Activated CD8-positive, alpha-beta memory T cell treated with anti-CD3 and anti-CD28 coated beads, Interleukin-2, amount 50 U/mL, for 4 hours (primary cell): ENCODE measurements around the gene BBS9.
"Not testable (repeated sequence)": the region's sequence is repeated elsewhere in the genome, so short reads cannot be mapped to it uniquely, and the experiment has no call there.

Source experiments
- DNase-seq: peaks from one replicate; pipeline ENCODE4 v3.0.0-alpha.2; 2020

The BBS9 gene

DNA sequence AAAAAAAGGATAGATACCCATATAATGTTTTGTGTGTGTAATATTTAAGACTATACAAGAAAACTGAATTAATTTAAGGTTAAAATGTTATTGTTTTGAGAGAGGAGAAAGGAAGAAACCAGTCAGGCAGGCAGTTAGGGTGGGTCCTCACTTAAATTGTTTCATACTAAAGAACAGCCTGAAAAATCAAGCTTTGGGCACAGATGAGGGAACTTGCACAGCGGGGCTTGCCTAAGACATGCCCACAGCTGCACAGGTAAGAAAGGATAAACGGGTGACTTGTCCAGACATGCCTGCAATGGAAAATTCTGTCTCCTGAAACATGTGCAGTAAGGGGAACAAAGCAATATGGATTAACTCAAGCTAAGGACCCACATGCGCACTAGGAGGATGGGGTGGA, 158.4 kb downstream of the BBS9 start:
- no peak for DNase-seq

DNA sequence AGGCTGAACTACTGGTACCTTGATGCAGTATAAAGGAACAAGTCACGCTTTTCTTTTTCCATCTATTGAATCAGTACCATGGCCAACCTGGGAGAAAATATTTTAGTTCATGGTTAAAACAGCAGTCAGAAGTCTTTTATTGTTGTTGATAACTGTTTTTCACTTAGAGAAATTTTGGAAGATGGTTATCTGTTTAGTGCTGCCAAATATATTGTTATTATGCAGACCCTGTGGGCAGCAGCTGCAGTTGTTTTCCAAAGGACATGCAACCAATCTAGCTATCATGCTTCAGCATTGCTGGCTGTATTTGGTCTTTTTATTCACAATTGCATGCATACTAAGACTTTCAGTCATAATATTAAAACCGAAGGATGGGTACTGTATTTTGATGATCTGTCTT, 169.5 kb downstream of the BBS9 start:
- DNase-seq: no peak

DNA sequence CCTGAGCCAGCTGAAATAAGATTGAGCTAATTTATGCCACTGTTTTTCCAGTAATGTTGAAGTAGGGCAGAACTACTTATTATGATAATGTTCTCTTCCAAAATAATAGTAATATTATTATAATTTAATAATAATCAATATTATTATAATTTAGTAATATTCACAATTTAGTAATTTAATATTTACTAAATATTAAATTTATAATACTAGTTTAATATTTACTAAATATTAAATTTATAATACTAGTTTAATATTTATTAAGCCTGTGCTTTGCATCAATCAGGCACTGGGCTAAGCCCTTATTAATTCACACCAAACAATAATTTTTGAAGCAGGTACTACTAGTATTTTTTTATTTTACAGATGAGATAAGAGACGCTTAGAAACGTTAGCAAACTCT, 170.1 kb downstream of the BBS9 start:
- no peak for DNase-seq

DNA sequence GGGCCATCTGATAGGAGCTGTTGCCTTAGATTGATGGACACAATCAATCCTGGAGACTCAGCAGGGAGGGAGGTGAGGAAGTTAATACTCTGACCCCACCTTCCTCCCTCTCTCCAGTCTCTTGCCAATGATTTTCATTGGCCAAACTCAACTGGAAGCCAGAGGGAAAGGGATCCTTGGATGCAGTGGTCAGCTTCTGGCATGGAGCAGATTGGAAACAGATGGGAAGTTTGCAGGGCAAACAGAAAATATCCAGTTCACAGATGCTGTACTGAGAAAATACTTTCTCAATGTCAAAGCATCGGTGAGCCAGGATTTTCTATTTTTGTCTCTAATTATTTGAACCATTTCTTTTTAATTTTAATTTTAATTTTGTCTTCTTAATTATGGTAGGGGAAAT, 170.8 kb downstream of the BBS9 start:
- DNase-seq: no peak

DNA sequence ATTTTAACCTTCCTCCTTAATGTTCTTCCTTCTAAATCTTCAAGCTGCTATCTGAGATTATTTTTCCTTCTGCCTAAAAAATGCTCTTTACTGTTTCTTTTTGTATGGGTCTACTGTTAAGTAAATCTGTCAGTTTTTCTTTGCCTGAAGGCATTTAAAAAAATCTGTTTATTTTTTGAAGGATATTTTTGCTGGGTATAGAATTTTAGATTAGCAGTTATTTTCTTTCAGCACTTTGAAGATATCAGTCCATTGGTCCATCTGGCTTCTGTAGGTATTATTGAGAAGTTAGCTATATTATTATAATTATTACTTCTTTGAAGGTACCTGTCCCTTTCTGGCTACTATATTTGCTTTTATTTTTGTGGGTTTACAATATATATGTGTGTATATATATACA, 171.4 kb downstream of the BBS9 start:
- no peak for DNase-seq

DNA sequence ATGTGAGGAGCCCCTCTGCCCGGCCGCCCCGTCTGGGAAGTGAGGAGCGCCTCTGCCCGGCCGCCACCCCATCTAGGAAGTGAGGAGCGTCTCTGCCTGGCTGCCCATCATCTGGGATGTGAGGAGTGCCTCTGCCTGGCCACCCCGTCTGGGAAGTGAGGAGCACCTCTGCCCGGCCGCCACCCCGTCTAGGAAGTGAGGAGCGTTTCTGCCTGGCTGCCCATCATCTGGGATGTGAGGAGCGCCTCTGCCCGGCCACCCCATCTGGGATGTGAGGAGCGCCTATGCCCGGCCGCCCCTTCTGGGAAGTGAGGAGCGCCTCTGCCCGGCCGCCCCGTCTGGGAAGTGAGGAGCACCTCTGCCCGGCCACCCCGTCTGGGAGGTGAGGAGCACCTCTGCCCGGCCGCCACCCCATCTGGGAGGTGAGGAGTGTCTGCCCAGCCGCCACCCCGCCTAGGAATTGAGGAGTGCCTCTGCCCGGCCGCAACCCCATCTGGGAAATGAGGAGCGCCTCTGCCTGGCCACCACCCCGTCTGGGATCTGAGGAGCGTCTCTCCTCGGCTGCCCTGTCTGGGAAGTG, 174.7 kb downstream of the BBS9 start:
- not testable (repeated sequence) for DNase-seq

DNA sequence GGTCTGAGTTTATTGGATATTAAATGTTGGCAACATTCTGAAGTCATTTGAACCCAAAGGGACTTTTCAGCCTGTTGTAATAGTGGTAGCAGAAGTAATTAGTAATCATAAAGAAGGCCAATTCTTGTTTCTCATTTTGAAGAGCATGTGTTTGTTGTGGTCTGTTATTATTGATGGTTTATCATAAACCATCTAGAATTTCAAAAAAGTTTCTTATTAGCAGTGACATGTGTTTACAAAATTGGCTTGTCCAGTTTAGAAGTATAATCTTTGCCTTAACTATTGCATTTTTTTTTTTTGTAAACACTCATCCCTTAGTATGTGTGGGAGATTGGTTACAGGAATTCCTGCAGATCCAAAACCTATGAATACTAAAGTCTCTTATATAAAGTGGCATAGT, 177.8 kb downstream of the BBS9 start:
- DNase-seq: no peak

DNA sequence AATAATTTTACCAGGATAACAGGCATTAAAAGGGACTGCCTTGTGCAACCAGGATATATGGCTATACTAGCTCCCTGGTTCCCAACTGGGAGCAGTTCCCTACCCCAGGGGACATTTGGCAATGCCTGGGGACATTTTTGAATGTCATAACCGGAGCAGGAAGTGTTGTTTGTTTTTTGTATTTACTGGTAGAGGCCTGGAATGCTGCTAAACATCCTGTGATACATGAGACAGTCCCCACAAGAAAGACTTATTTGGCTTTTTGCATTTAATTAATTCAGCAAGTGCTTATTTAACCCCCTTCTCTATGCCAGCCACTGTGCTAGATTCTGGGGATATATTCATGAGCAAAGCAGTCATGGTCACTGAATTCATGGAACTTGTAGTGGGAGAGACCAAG, 181.2 kb downstream of the BBS9 start:
- no peak for DNase-seq

DNA sequence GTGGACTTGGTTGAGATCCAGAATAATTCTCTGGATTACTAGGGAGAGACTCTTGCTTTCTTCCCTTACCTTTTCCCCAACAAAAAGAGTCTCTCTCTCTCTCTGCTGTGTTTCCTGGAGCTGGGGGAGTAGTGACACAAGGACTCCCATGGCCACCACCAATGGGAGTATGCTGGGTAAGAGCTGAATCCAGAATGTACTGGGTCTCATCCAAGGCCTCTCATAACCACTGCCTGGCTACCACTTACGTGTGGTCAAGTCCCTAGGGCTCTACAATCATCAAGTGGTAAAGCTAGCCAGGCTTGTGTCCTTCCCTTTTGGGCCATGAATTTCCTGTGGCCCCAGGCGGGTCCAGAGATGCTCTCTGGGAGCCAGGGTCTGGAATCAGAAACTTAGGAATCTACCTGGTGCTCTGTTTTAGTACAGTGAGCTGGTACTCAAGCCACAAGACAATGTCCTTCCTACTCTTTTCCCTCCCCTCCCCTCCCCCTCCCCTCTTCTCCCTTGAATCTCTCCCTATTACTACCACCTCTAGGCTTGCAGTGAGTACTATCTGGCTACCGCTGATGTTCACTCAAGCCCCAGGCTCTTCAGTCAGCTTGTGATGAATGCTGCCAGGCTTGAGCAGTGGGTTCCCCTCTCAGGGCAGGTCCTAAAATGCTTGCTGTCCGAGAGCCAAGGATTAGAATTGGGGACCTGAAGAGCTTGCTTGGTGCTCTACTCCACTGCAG, 196.6 kb downstream of the BBS9 start:
- DNase-seq: no peak

DNA sequence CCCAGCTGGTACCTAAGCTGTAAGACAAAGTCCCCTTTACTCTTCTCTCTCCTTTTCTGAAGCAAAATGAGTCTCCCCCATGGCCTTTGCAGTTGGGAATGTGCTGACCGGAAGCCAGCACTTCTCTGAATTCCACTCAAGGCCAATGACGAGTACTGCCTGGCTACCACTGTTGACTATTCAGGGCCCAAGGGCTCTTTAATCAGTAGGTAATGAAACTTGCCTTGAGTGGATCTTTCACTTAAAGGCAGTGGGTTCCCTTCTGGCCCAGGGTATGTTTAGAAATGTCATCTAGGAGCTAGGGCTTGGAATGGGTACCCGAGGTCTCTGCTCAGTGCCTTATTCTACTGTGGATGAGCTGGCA, 197.1 kb downstream of the BBS9 start:
- no peak for DNase-seq

DNA sequence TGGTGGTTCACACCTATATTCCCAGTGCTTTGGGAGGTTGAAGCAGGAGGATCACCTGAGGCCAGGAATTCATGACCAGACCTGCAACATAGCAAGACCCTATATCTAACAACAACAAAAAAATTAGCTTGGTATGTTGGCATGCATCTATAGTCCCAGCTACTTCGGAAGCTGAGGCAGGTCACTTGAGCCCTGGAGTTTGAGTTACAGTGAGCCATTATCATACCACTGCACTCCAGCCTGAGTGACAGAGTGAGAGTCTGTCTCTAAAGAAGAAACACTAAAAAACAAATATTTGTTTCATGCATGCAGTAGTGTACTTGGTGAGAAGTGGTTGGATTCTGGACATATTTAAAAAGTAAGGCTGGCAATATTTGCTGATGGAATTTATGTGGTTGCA, 198.1 kb downstream of the BBS9 start:
- DNase-seq: no peak

DNA sequence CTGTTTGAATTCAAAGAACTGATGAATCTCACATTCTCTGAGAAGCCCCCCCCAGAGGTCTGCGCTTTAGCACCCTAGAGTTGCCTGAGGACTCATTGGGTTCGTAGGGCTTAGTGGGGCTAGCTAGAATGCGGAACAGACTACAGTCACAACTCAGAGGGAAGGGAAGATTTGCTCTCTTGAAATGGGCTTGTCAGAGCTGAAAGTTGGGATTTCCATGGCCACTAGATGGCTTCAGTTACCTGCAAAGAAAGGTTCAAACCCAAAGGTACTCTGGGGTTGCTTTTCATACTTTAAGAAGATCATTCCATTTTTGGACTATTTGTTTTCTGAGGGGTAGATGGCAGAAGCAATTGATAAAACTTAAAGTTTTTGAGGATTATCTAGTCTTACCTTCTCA, 205.0 kb downstream of the BBS9 start:
- no peak for DNase-seq

DNA sequence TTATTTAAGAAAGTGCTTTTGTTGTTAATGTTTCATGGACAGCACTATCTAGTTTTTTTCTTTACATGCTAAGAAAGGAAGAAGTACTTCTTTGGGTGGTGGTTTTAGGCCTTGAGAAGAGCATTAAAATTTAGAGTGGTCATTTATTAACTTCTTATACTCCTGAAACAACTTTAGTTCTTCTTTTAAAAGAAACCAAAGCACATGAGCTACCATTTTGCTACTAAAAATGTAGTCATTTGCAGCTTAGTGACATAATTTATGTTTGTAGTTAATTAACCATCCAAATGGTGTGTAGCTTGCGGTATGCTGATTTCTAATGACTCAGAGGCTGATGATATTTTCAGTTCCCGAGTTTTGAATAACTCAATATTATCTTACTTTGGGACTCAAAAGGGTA, 207.5 kb downstream of the BBS9 start:
- DNase-seq: no peak

DNA sequence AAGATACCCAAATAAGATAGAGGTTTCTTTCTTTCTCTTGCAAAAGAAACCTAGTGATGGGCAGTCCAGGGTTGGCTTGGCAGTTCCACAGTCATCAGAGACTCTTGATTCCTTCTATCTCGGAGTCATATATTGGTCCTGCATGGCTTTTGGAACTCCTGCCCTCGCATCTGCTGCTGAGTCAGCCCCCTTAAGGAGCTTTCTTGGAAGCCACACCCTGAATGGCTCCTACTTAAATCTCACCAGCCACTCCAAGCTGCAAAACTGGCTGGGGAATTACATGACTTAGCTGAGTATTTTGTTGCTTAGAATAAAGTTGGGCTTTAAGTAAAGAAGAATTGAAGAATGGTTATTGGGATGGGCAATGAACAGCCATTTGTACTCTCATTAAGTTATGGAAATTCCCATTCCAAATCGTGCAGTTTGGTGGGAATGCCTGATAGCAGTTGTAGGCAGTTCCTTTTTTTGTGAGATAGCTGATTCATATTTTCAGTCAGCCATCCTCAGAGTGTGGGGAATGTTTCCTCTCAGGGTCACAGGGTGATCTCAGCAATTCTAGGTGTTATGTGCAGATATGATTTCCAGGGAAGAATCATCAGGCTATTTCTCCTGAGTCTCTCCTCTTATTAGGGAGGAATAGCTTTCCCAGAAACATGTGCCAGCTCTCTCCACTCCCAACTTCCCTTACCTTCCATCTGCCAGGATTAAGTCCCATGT, 209.9 kb downstream of the BBS9 start:
- DNase-seq: no peak

DNA sequence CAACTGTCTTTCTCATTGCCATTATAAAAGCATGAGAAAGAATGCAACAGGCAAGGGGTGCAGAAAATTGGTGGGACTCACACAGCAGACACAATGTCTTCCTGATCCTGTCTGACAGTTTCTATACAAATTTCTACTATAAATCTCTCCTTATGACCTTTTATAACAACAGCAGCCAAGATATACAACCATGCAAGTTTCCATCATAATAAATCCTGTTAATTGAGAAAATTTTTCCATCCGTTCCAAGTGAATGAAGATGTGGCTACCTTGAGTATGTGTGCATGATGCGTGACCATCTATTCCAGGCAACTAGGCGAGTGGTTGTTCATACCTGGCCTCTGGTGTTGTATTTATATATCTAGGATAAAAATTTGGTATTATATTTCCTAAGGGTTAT, 216.7 kb downstream of the BBS9 start:
- no peak for DNase-seq

DNA sequence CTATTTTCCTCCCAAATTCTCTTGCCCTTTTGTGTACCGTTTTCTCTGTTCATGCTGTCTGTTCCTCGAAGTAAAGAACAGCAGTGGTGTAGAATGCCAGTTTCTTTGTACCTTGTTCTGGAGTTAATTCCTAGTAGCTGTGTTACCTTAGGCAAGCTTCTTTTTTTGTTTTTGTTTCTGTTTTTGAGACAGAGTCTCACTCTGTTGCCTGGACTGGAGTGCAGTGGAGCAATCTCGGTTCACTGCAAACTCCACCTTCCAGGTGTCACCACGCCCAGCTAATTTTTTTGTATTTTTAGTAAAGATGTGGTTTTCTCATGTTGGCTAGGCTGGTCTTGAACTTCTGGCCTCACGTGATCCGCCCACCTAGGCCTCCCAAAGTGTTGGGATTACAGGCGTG, 221.2 kb downstream of the BBS9 start:
- DNase-seq: no peak

DNA sequence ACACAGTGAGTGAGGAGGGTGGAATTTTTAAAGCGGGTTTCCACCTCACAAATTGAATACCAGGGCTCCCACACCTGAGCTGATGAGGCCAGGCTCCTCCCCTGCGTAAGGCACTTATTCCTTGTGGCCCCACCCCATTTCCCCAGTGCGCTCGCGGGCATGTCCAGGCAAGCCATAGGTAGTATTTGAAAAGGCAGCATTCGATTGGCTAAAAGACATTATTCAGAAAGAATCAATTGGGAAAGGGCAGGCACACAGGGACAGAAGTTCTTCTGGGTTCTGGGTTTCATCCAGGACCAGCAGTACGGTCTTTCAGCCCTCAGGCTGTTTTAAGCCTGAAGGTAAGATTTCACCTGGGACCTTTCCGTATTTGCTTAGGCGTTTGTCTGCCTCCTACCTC, 222.3 kb downstream of the BBS9 start:
- no peak for DNase-seq

DNA sequence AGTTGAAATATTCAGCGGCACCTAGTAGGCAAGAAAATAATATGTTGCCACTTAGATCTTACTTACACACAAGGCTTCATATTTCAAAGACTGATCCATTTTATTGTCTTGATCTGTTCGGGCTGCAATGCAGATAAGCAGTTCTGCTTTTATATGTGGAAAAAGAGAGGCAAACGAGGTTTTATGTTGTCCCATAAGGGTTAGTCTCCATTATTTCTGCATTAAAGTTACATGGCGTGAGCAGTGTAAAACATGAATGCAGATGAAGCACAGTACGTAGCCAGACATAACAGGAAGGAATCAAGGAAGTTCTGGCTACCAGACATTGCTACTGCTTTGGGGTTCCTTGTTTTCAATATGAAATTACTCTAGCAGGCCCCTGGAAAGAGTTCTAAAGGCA, 224.8 kb downstream of the BBS9 start:
- no peak for DNase-seq

DNA sequence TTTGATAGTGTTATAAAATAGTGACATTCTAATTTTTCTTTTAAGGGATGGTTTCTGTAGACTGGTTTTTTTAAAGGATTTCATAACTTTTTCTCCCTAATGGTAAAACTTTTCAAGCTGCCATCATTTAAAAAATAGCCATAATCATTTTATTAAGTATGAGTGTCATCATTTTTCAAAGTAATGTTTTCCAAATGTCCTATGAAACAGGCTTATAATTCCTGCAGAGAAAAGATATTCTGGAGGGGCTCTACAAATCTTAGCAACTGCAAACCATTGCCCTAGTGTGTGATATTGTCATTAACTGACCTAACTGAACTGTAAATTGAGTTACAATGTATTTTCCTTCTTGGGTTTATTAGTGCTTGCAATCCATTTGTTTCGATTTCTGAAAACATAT, 226.0 kb downstream of the BBS9 start:
- DNase-seq: no peak

DNA sequence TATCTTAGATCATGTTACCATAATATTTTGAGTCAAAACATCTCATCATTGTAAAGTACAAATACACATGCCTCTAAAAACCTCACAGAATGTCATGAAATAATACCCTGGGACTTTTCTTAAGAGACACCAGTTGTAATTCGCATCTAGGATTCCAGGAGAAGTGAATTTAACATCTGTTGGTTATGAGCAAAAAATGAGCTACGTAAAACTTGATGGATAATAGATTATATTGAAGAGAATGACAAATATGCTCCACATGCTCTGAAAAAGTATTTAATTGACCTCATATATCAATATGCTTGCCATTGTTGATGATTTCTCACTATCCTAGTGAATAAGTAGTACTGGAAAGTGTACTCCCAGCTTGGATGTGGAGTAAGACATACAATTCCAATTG, 227.0 kb downstream of the BBS9 start:
- DNase-seq: no peak

DNA sequence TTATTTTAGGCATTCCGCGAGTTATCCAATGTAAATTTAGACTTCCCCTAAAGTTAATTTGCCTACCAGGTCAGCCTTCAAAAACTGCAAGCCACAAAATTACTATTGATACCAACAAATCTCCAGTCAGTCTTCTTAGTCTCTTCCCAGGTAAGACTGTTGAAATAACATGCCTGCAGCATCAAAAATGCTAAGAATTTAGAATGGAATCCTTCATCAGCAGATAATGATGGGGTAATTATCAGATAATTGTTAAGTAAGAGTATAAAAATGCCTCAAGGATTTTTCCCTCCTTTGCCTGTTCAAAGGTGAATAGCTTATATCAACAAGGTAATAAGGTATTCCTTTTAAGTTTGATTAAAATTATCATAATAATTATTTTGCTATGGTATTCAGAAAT, 228.5 kb downstream of the BBS9 start:
- DNase-seq: no peak

DNA sequence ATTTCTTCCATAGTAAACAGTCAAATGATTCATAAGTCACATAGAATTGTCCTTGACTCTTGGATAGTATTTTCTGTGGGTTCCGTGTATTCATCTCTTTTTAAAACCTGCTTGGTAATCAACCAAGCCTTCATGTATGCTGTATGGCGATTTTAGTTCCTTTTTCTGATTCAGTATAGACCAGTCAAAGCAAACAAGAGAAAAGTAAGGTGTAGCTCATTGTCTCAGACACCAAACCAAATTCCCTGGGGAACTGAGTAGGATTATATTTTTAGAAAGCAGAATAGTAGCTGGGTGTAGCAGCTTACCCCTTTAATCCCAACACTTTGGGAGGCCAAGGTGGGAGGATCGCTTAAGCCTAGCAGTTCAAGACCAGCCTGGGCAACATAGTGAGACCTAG, 240.5 kb downstream of the BBS9 start:
- no peak for DNase-seq

DNA sequence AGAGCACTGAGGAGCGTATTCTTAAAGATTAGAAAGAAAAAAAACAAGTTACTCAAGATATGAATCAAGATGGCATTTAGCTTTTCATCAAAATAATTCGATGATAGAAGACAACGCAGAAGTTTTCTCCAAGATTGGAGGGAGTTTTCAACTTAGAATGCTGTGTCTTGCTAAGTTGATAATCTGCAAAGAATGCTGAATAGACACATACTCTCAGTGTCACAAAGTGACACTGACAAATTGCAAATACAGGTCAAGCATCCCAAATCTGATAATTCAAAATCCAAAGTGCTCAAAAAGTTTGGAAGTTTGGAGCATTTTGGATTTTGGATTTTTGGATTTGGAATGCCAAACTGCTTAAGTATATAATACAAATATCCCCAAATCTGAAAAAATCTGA, 243.8 kb downstream of the BBS9 start:
- no peak for DNase-seq

DNA sequence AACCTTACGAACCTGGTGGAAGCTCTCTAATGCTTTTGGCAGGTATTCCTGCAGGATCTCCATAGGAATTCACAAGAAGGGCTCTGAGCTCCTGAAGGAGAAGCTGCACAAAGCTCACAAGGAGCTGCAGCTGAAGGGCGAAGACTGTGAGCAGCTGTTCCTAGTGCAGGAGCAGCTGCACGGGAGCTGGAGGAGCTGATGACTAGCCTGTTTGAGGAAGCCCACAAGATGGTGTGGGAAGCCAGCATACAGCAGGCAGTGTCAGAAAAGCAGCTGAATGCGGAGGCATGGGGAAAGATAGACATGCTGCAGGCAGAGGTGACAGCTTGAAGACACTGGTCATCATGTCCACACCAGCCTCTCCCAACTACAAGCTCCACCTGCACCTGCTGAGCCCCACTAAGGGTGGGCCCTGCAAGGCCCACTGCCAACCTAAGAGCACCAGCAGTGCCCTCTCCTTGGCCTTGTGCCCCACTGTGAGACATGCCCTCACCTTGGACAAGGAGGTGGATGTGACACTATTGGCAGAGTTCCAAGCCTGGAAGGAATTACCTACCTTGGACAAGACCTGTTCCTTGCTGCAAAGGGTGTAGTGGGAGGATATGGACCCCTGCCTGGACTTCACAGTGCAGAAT, 250.6 kb downstream of the BBS9 start:
- no peak for DNase-seq
